K562 (cell line): ENCODE data around the gene SLC5A10.

Experiments
- ATF3 ChIP-seq, 2 experiments: fragments of 450-650 bp in 1 of 2; sonication (generic) in 1 of 2; formaldehyde crosslinking in 1 of 2; IDR thresholded peaks in 1 of 2; conservative IDR thresholded peaks in 1 of 2; 2 replicates each; pipeline versions ENCODE4 v1.6.1 to v1.8.1; 2016 to 2023; ENCODE audit warnings: mild to moderate bottlenecking in 2 of 2, moderate library complexity in 2 of 2, inconsistent platforms in 1 of 2, missing genetic modification reagents in 1 of 2
- CTCF ChIP-seq, 3 experiments: IDR thresholded peaks in 2 of 3; conservative IDR thresholded peaks in 1 of 3; 2 replicates each; pipeline ENCODE4 v1.5.1; 2011 to 2012; ENCODE audit warnings: low read length in 3 of 3, mild to moderate bottlenecking in 3 of 3, control low read depth in 2 of 3, improper control_type of control experiment in 1 of 3, inconsistent platforms in 1 of 3, low read depth in 1 of 3, mixed read lengths in 1 of 3, moderate library complexity in 1 of 3; ENCODE audit not compliant: insufficient read depth in 2 of 3
- ETV6 ChIP-seq, 3 experiments: fragments of 150-350 bp in 1 of 3; sonication (generic) in 1 of 3; formaldehyde crosslinking in 1 of 3; IDR thresholded peaks; 2 replicates each; pipeline versions ENCODE4 v1.6.1 to v1.8.0; 2014 to 2022; ENCODE audit warnings: borderline replicate concordance in 2 of 3, low read depth in 2 of 3, antibody characterized with exemption in 1 of 3, low read length in 1 of 3, mild to moderate bottlenecking in 1 of 3, missing genetic modification reagents in 1 of 3
- RBBP5 ChIP-seq: fragments of 200-600 bp; sonication (generic); IDR thresholded peaks from 2 replicates; pipeline ENCODE4 v1.6.1; 2012; ENCODE audit warnings: borderline replicate concordance, mild to moderate bottlenecking, low read length, control low read depth, inconsistent platforms; ENCODE audit not compliant: insufficient read depth, poor library complexity, severe bottlenecking
- YY1 ChIP-seq, 3 experiments: IDR thresholded peaks; 2 replicates each; pipeline ENCODE4 v1.6.1; 2011; ENCODE audit warnings: low read length in 2 of 3, mild to moderate bottlenecking in 2 of 3, moderate library complexity in 2 of 3, borderline replicate concordance in 1 of 3, control low read depth in 1 of 3, low read depth in 1 of 3; ENCODE audit not compliant: insufficient read depth in 3 of 3, insufficient replicate concordance in 2 of 3, control insufficient read depth in 1 of 3, insufficient read length in 1 of 3; ENCODE audit errors: extremely low read depth in 1 of 3

- no peak for TF ChIP-seq CTCF (IDR thresholded peaks at IDR 0.05 in 2 of 3, conservative IDR thresholded peaks at IDR 0.05 in 1 of 3; ENCODE audit: insufficient read depth in 2 of 3, low read depth in 1 of 3, low read length in 3 of 3)
- TF ChIP-seq ETV6 (IDR thresholded peaks at IDR 0.05; ENCODE audit: borderline replicate concordance in 1 of 2, low read depth in 2 of 2, low read length in 1 of 2) = no peak
- no peak for TF ChIP-seq ETV6 (CRISPR knock-in tag; IDR thresholded peaks at IDR 0.05; ENCODE audit: borderline replicate concordance)
- no peak for TF ChIP-seq RBBP5
- no peak for TF ChIP-seq YY1 (IDR thresholded peaks at IDR 0.05; ENCODE audit: borderline replicate concordance in 1 of 3, control insufficient read depth in 1 of 3, extremely low read depth in 1 of 3, insufficient read depth in 3 of 3, insufficient read length in 1 of 3, insufficient replicate concordance in 2 of 3, low read depth in 1 of 3, low read length in 2 of 3)
- TF ChIP-seq ATF3 (IDR thresholded peaks at IDR 0.05) = no peak
- no peak for TF ChIP-seq ATF3 (CRISPR knock-in tag; conservative IDR thresholded peaks at IDR 0.05)
These were observed 7.9 kb downstream of the SLC5A10 start for GRCh38 chr17:18959845-18960240.
